Measurements from ENCODE around the gene GPR161.
"Not testable (repeated sequence)": the region's sequence is repeated elsewhere in the genome, so short reads cannot be mapped to it uniquely, and the experiment has no call there.

Gene GPR161

GRCh38 chr1:168157638-168158037, 20.9 kb upstream of the GPR161 start:
- no peak overlapping the region for H3K27ac ChIP-seq
- TF ChIP-seq ZFX (IDR thresholded peaks at IDR 0.05; ENCODE audit: borderline replicate concordance) (no peak), CTCF (IDR thresholded peaks at IDR 0.05) (no peak)

DNA sequence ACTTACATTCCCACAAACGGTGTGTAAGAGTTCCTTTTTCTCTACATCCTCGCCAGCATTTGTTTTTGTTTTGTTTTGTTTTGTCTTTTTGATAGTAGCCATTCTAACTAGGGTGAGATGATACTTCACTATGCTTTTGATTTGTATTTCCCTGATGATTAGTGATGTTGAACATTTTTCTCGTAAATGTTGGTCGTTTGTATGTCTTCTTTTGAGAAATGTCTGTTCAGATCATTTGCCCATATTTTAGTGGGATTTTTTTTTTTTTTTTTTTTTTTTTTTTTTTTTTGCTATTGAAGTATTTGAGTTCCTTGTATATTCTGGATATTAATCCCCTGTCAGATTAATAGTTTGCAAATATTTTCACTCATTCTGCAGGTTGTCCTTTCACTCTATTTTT, 19.2 kb upstream of the GPR161 start:
- TF ChIP-seq ZFX (IDR thresholded peaks at IDR 0.05; ENCODE audit: borderline replicate concordance) (no peak), CTCF (IDR thresholded peaks at IDR 0.05) (no peak)
- no peak overlapping the region for H3K27ac ChIP-seq

DNA sequence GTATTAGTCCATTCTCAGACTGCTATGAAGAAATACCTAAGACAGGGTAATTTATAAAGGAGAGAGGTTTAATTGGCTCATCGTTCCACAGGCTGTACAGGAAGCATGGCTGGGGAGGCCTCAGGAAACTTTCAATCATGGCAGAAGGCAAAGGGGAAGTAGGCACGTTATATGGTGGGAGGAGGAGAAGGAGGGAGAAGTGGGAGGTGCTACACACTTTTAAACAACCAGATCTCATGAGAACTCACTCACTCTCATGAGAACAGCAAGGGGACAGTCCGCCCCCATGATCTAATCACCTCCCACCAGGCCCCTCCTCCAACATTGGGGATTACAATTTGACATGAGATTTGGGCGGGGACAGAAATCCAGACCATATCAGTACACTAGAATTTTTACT, 18.0 kb upstream of the GPR161 start:
- H3K27ac ChIP-seq = not testable (repeated sequence)

GRCh38 chr1:168151935-168152334, 15.2 kb upstream of the GPR161 start:
- TF ChIP-seq CTCF (IDR thresholded peaks at IDR 0.05) (no peak), ZFX (IDR thresholded peaks at IDR 0.05; ENCODE audit: borderline replicate concordance) (no peak)
- no peak overlapping the region for H3K27ac ChIP-seq

DNA sequence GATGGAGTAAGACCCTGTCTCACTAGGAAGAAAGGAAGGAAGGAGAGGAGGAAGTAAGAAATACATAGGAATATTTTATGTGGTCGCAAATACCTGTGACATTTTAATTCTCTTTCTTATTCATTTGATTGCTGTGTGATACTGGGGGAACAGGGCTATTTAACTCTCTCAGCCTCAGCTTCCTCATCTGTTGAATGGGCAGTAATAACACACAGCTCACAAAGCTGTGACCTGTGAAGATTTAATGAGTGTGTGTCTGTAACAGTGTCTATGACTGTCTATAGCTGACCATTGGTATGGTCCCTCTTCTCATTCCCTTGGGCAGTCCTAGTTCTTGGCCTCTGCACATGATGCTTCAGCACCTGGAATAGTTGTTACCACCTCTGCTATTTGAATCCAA, 13.6 kb upstream of the GPR161 start:
- TF ChIP-seq ZFX (IDR thresholded peaks at IDR 0.05; ENCODE audit: borderline replicate concordance) = no peak
- TF ChIP-seq CTCF (IDR thresholded peaks at IDR 0.05) = no peak
- H3K27ac ChIP-seq = no peak overlapping the region

- no peak overlapping the region for H3K27ac ChIP-seq
- TF ChIP-seq CTCF (IDR thresholded peaks at IDR 0.05) (no peak), ZFX (IDR thresholded peaks at IDR 0.05; ENCODE audit: borderline replicate concordance) (no peak)
These were observed 12.2 kb upstream of the GPR161 start for GRCh38 chr1:168148916-168149315.

GRCh38 chr1:168146626-168147025, 9.9 kb upstream of the GPR161 start:
- TF ChIP-seq ZFX (IDR thresholded peaks at IDR 0.05; ENCODE audit: borderline replicate concordance) = no peak
- no peak for TF ChIP-seq CTCF (IDR thresholded peaks at IDR 0.05)

DNA sequence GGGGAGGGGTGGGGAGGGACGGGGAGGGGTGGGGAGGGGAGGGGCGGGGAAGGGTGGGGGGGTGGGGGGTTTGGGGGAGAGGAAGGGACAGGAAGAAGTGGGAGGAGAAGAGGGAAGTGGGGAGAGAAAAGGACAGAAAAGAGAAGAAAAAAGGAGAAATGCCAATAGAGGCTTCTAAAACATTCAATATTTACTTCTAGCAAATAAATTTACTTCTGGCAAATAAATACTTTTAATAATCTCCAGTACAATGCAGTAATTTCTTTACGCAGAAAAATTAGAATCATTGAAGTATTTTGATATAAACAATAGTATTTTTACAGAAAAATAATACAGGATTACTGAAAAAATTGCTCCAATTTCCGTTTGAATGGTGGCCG, 9.4 kb upstream of the GPR161 start:
- H3K27ac ChIP-seq = no peak overlapping the region
- TF ChIP-seq CTCF (IDR thresholded peaks at IDR 0.05) (no peak), ZFX (IDR thresholded peaks at IDR 0.05; ENCODE audit: borderline replicate concordance) (no peak)

More at GRCh38 chr1:168146626-168147025, 9.9 kb upstream of the GPR161 start:
- no peak overlapping the region for H3K27ac ChIP-seq

All from 22Rv1 (cell line).